HG03045 (cell line): ENCODE measurements around the gene OGDHL.
"Not testable (repeated sequence)": the region's sequence is repeated elsewhere in the genome, so short reads cannot be mapped to it uniquely, and the experiment has no call there.

Experiments used
- ATAC-seq: cut with Tn5 transposase; IDR thresholded peaks from one replicate; pipeline ENCODE4 v1.9.1; 2021; ENCODE audit warnings: mild to moderate bottlenecking, moderate library complexity; ENCODE audit not compliant: unreplicated experiment

Gene OGDHL

GRCh38 chr10:49756641-49757040, 5.5 kb downstream of the OGDHL start:
- no peak for ATAC-seq

GRCh38 chr10:49756031-49756430, 6.1 kb downstream of the OGDHL start:
- no peak for ATAC-seq

- not testable (repeated sequence) for ATAC-seq
Observed at GRCh38 chr10:49754951-49755350, 7.2 kb downstream of the OGDHL start.

GRCh38 chr10:49752584-49752983, 9.5 kb downstream of the OGDHL start:
- no peak for ATAC-seq

- no peak for ATAC-seq
Observed at GRCh38 chr10:49751636-49752510, 10.2 kb downstream of the OGDHL start.

- no peak for ATAC-seq
Observed at GRCh38 chr10:49751216-49751615, 10.9 kb downstream of the OGDHL start.

GRCh38 chr10:49750546-49750945, 11.6 kb downstream of the OGDHL start:
- no peak for ATAC-seq

- no peak for ATAC-seq
Observed at GRCh38 chr10:49749556-49750491, 12.3 kb downstream of the OGDHL start.

- ATAC-seq = no peak
Observed at GRCh38 chr10:49749144-49749543, 13.0 kb downstream of the OGDHL start.

GRCh38 chr10:49748006-49748405, 14.1 kb downstream of the OGDHL start:
- no peak for ATAC-seq

- no peak for ATAC-seq
Observed at GRCh38 chr10:49747303-49747646, 14.8 kb downstream of the OGDHL start.

- no peak for ATAC-seq
Observed at GRCh38 chr10:49746626-49747302, 15.4 kb downstream of the OGDHL start.

GRCh38 chr10:49745756-49746155, 16.4 kb downstream of the OGDHL start:
- ATAC-seq = no peak

- ATAC-seq = no peak
Observed at GRCh38 chr10:49744924-49745605, 17.1 kb downstream of the OGDHL start.

GRCh38 chr10:49744091-49744685, 17.9 kb downstream of the OGDHL start:
- ATAC-seq = no peak

- no peak for ATAC-seq
Observed at GRCh38 chr10:49743464-49744075, 18.6 kb downstream of the OGDHL start.

- no peak for ATAC-seq
Observed at GRCh38 chr10:49742683-49743463, 19.2 kb downstream of the OGDHL start.

- ATAC-seq = no peak
Observed at GRCh38 chr10:49741108-49741995, 20.8 kb downstream of the OGDHL start.
